CD4-positive, alpha-beta T cell treated with Interleukin-10 for 1 hour (primary cell): Measurements from ENCODE around the gene CAMKMT.
"Not testable (repeated sequence)": the region's sequence is repeated elsewhere in the genome, so short reads cannot be mapped to it uniquely, and the experiment has no call there.

Experiments
- DNase-seq: peaks from one replicate; pipeline ENCODE4 v3.0.0-alpha.2; 2020

CAMKMT gene

DNA sequence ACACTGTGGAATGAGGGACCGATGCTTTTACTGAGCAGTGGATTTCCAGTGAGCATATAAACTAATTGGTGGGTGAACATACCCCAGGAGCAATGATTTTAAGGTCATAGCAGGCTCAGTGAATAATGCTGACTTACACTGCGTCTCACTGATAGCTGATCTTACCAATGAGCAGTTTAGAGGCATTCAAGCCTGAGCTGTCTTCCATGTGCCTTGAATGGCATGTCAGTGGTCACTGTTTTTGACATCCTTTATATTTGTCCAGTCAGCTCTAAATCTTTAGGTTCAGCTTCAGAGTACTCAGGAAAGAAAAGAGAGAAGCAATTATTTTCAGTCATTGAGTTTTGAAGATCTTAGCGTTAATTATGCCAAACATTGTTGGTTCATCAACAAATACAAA lies 88.3 kb downstream of the CAMKMT start:
- DNase-seq = no peak

DNA sequence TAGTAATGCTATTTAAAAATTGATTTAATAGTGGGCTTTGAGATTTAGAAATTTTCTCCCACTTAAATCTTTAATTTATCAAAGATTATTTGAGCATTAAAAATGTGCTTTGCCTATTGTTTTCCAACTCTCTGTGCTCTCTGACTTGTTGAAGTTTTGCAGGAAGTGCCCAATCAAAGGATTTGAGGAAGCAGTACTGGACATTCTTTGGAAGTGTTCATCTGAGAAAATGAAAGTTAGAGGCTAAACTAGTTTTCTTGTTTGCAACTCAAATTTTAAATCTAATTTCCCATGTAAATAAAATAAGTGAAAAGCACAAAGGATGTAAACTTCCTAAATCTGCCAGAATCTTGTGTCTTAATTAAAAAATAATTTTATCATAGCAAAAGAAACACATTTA lies 89.1 kb downstream of the CAMKMT start:
- DNase-seq = no peak

GRCh38 chr2:44452069-44452583 lies 90.4 kb downstream of the CAMKMT start:
- DNase-seq = no peak

DNA sequence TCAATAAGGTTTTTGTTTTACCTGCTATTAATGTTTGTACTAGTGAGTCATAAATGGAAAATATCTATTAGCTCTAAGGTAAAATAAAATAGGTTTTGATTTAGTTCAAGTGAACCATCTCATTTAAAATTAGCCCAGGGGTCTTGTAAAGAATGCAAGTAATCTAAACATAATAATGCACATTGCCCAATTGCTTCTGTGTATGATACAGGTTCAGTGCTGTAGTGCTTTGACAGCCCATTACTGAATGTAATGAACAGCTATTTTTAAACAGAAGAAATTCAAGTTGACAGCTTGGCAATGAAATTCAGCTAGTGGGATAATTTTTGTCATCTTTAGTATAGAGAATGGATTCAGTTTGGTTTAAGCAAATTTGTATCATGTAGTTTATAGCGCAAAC lies 91.5 kb downstream of the CAMKMT start:
- DNase-seq = no peak

DNA sequence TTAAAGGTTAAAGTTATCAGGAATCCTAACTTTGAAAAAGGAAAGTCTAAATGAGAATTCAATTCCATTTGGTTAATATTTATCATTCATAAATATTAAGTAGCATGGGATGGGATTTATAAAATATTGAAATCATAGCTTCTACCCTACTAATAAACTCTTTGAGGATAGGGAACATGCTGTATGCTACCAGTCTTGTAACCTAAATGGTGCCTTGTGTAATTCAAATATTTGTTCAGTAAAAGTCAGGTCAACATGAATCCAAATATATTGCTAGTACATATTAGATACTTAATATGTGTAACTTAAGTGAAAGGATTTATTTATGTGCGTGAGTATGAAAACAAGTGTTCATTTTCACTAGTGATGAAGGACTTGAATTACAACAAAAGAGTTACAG lies 94.1 kb downstream of the CAMKMT start:
- DNase-seq = no peak

DNA sequence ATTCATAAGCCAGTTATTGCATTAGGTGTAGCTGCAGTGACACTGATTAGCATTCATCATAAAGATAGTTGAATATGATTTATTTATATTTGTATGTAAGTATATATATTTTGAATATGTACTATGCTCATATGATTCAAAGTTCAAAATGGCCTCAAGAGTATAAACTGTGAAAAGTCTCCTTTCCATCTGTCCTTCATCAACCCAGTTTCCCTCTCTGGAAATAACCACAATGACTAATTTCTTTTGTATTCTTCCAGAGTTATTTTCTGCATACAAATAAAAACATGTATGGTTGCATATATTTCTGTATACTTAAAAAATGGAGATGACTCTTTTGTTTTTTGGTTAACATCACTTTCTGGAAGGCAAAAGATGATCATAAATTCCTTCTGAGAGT lies 95.2 kb downstream of the CAMKMT start:
- no peak for DNase-seq

GRCh38 chr2:44459739-44460138 lies 98.0 kb downstream of the CAMKMT start:
- DNase-seq = no peak

GRCh38 chr2:44462934-44463849 lies 101.4 kb downstream of the CAMKMT start:
- DNase-seq = no peak

DNA sequence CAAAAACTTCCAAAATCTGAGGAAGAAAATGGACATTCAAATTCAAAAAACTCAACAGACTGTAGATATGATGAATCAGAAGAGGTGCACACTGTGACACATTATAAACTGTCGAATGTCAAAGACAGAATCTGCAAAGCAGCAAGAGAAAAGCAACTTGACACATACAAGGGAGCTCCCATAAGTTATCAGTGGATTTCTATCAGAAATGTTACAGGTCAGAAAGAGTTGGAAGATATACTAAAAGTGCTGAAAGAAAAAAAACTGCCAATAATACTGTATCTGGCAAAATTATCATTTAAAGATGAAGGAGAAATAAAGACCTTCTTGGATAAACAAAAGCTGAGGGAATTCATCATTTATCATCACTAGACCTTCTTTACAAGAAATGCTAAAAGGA lies 102.7 kb downstream of the CAMKMT start:
- no peak for DNase-seq

GRCh38 chr2:44470151-44470550 lies 108.4 kb downstream of the CAMKMT start:
- DNase-seq = no peak

GRCh38 chr2:44477657-44478414 lies 116.1 kb downstream of the CAMKMT start:
- DNase-seq = no peak

DNA sequence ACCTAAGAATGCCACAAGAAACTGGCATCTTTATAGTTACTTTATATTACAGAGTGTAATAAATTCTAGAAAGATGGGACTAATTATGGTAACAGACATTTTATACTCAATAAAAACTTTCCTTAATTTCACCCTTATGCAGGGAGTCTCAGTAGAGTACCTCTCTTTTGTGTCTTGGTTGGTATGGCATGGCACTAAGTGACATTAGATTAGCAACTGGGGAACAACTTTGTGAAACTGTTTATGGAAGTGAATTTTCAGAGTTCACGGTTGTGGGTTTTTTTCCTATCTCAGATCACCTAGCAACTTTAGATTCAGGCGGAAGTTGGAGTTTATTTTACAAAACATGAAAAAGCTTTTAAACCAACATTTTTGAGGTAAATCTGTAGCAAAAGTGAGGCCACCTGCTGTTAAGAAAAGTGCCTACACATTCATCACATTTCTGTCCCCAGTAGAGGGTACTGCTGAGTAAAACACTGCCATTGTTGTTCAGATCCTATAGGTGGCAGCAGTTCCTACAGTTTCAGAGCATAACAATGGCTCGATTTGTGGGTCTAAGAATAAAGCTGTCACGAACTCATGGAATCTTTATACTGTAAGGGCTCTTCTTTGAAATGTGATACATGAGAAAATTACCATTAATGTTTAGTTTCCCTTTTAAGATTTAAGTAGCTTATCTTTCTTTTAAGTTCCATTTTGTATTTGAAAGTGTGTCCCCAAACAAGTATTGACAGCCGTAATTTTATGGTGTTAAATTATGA lies 117.6 kb downstream of the CAMKMT start:
- peak; percentile 78 for DNase-seq

DNA sequence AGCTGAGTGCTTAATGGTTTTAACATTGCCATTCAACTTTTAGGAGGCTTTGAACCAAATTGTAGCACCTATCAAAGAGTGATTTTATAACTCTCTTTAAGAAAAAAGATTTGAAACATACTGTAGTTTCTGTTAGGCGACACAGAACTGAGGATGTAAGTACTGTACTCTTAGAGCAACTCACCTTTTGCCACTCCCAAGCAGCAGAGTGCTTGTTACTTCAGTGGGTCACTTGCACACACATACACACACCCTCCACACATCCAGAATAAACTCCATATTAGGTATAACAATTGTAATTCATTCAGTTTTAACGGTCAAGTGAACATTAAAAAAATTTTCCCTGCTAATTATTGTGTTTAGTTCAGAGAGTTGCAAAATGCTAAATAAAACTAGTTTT lies 118.3 kb downstream of the CAMKMT start:
- DNase-seq = no peak

DNA sequence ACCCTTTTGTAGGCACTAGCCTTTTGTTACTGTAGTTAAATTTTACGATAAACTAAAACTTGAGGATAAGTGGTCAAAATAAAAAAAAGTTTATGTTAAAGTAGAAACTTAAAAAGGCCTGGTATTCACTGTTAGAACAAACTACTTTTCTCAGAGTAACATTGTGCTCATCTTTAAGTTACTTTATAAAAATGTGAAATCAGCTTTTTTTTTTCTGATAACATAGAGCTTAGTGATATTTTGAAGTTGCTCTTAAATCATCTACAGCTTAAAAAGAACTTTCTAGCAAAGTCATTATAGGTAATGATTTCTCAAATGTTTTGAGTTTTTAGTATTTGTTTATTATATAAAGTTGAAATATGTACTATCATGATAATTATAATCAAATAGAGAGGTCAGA lies 125.3 kb downstream of the CAMKMT start:
- DNase-seq = no peak

GRCh38 chr2:44490726-44491125 lies 129.0 kb downstream of the CAMKMT start:
- no peak for DNase-seq

GRCh38 chr2:44494006-44494405 lies 132.3 kb downstream of the CAMKMT start:
- DNase-seq = no peak

- no peak for DNase-seq
Observed at GRCh38 chr2:44495035-44495434, 133.3 kb downstream of the CAMKMT start.

DNA sequence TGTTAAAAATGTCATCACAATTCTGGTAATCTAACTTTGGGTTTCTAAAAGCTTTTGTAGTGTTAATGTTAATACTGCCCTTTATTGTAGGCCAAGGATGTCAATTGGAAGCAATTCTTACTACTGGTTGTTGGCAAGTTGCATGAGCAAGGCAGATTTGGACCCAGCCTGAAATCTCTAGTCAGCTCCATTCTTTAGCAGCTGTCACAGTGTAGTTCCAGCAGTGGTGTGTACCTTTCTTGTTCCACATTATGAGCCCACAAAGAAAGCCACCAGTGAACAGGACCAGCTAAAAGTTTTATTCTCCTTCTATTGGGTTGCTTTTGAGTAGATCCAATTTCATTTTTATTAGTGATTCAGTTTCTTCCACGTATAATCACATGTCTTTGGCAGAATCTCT lies 133.8 kb downstream of the CAMKMT start:
- no peak for DNase-seq

GRCh38 chr2:44496130-44496529 lies 134.4 kb downstream of the CAMKMT start:
- DNase-seq = no peak

- no peak for DNase-seq
Observed at GRCh38 chr2:44498551-44498950, 136.8 kb downstream of the CAMKMT start.

DNA sequence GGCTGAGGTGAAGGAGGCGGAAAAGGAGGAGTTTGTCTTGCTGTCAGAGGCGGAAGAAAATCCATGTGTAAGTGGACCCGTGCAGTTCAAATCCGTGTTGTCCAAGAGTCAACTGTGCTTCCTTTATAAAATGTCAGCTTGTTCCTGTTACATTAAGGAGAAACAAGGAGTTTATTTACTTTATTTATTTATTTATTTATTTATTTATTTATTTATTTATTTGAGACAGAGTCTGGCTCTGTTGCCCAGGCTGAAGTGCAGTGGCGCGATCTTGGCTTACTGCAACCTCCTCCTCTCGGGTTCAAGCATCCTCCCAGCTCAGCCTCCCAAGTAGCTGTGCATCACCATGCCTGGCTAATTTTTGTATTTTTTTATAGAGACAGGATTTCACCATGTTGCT lies 143.9 kb downstream of the CAMKMT start:
- DNase-seq = not testable (repeated sequence)

DNA sequence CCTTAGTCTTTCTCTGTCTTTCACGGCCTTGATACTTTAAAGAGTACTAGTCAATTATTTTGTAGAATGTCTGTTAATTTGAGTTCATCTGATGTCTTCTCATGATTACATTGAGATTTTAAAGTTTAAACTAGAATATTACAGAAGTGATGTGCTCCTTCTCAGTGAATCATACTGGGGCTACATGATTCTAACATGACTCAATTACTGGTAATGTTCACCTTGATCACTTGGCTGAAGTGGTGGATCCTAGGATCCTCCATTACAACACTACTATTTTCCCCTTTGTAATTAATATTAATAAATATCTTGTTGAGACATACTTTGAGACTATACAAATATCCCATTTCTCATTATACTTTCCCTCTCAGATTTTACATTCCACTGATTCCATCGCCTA lies 148.5 kb downstream of the CAMKMT start:
- DNase-seq = no peak

DNA sequence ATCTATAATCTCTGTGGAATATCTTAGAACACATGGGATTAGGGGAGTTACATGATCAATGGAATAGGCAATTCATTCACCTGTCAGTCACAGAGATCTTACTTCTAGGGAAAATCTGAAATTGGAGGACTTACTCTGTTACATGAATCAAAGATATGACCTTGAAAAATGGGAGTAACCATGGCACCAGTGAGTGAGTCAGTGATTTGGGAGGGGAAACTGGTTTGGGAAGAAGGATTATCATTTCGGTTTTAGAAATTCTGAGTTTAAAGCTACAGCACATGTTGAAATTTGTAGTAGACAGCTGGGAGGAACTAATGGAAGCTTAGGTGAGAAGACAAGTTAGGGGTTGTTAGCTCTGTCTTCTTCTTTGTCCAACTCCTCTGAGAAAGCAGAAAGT lies 153.7 kb downstream of the CAMKMT start:
- DNase-seq = no peak
